BJ (cell line): Measurements from ENCODE around the gene CACNA1C. TPM values are rescaled to one million over a fixed set of nuclear protein-coding genes. Genes with fewer than 3 reads are reported as not detected.

Source experiments
- CTCF ChIA-PET: fragments of 350-600 bp; formaldehyde crosslinking; extraction: SDS; loops from one replicate; lab custom pipeline; 2021; ENCODE audit warnings: antibody characterized with exemption, inconsistent platforms; lab: Yijun Ruan, JAX
- POLR2A ChIA-PET: fragments of 300-600 bp; sonication (Branson Sonifier 250); formaldehyde crosslinking; extraction: SDS; loops from one replicate; lab custom pipeline; 2021; ENCODE audit warnings: antibody characterized with exemption; lab: Charles Lee
- DNase-seq: peaks from one replicate; pipeline ENCODE4 v3.0.0-alpha.2; 2011; ENCODE audit warnings: low read depth
- H3K27me3 ChIP-seq: 2 replicates; pipeline ENCODE4 v1.6.0; 2011; ENCODE audit warnings: low read length; ENCODE audit not compliant: control insufficient read depth, insufficient read depth
- H3K36me3 ChIP-seq: 2 replicates; pipeline ENCODE4 v1.5.1; 2011; ENCODE audit warnings: low read length; ENCODE audit not compliant: control insufficient read depth, insufficient read depth
- H3K4me3 ChIP-seq: 2 replicates; pipeline ENCODE4 v1.5.1; 2011; ENCODE audit warnings: low read depth, mild to moderate bottlenecking, control low read depth, low read length
- polyA plus RNA-seq: library from polyadenylated mRNA; depleted of rRNA; stranded (reverse); fragments of >200 nt; gene quantifications from 2 replicates; pipeline ENCODE4 v1.2.3, GENCODE V29; 2011
- TF ChIP-seq, protein P1 (sequence below): IDR thresholded peaks from 2 replicates; pipeline ENCODE4 v1.5.1; 2011; ENCODE audit warnings: low read depth, mild to moderate bottlenecking, control low read depth, inconsistent platforms, low read length, moderate library complexity; ENCODE audit not compliant: insufficient read depth

The CACNA1C gene
- polyA plus RNA-seq, 1 experiment: 14.7 TPM

DNA sequence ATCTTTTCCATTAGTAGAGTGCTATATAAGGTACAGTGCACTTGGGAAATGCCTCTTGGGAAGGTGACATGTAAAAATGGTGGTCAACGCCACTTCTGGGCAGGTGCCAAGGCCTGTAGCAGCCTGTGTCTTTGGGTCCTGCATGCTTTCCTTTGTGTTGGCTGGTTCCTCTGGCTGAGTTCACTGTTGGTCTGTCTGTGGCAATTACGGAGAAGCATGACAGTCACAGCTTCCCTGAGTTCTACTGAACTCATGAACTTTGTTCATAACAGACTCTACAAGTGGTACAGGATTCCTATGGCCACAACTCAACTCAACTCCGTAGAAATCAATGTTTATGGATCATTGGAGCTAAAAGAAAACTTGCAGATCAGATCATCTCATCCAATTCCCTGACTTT, 98.0 kb downstream of the CACNA1C start:
- ChIA-PET CTCF (interaction anchor here (0.6 to 1.6 kb wide), 2 partner anchors 11 to 65 kb away, joined by 4 read pairs; no protein-coding TSS in a partner anchor), POLR2A (no interaction called here)

DNA sequence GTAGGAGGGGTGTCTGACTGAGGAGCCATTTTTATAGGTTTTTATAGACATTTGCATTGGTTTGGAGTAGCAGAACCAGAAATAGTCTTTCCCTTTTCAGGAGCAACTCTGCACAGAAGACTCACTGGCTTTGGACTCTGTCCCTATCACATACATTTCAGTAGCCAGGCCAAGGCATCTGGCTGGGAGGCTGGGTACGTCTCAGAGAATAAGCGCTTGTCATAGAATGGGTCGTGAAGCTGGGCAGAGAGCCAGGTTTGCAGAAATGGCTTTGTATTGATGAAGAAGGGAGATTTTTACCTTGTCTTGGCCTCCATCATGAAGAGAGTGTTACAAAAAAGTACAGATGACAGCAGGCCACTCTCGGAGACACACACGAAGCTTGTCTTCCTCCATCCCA, 98.6 kb downstream of the CACNA1C start:
- TF ChIP-seq, protein P1, sequence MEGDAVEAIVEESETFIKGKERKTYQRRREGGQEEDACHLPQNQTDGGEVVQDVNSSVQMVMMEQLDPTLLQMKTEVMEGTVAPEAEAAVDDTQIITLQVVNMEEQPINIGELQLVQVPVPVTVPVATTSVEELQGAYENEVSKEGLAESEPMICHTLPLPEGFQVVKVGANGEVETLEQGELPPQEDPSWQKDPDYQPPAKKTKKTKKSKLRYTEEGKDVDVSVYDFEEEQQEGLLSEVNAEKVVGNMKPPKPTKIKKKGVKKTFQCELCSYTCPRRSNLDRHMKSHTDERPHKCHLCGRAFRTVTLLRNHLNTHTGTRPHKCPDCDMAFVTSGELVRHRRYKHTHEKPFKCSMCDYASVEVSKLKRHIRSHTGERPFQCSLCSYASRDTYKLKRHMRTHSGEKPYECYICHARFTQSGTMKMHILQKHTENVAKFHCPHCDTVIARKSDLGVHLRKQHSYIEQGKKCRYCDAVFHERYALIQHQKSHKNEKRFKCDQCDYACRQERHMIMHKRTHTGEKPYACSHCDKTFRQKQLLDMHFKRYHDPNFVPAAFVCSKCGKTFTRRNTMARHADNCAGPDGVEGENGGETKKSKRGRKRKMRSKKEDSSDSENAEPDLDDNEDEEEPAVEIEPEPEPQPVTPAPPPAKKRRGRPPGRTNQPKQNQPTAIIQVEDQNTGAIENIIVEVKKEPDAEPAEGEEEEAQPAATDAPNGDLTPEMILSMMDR: no peak
- no peak for DNase-seq
- POLR2A ChIA-PET: no interaction called here
- Histone ChIP-seq H3K27me3 (no peaks in the 10 kb centered on the region), H3K4me3 (no peak overlapping the region), H3K36me3 (no peaks in the 10 kb centered on the region; the same call in 1 of the 2 replicates)
- CTCF ChIA-PET: interaction anchor here (0.8 to 1.6 kb wide), 2 partner anchors 11 to 93 kb away, joined by 3 to 4 read pairs; no protein-coding TSS in a partner anchor

More for the DNA sequence above, 98.0 kb downstream of the CACNA1C start:
- no peaks in the 10 kb centered on the region; the same call in 1 of the 2 replicates for H3K36me3 ChIP-seq
- DNase-seq: no peak
- H3K27me3 ChIP-seq: no peaks in the 10 kb centered on the region
- H3K4me3 ChIP-seq: no peak overlapping the region
- TF ChIP-seq, protein P1: no peak

- CTCF ChIA-PET: interaction anchor here (0.8 kb wide), 1 partner anchor 94 kb away, joined by 3 read pairs; no protein-coding TSS in a partner anchor
- POLR2A ChIA-PET: no interaction called here
- H3K27me3 ChIP-seq: no peaks in the 10 kb centered on the region
- no peak overlapping the region for H3K4me3 ChIP-seq
- DNase-seq: no peak
- no peaks in the 10 kb centered on the region; the same call in 1 of the 2 replicates for H3K36me3 ChIP-seq
- TF ChIP-seq, protein P1: no peak
Observed at GRCh38 chr12:2152134-2152533, 99.3 kb downstream of the CACNA1C start.

DNA sequence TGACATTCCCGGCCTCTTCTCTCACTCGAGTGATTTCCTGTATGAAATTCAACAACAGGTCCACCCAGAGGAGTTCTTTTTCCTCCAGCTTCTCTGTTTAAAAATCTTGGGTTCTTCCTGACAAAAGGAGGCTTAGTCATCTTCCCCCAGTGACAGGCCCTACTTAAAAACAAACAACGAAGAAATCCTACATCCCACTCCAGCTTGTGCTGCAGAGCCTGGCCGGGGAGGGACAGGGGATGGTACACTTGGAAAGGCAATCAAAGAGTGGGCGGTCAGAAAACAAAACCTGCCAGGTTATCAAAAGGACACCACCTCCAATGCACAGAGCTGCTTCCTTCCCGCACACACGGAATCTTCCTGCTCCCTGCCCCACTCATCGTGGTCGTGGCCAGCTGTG, 101.3 kb downstream of the CACNA1C start:
- POLR2A ChIA-PET: no interaction called here
- H3K27me3 ChIP-seq: no peaks in the 10 kb centered on the region
- no peak overlapping the region for H3K4me3 ChIP-seq
- H3K36me3 ChIP-seq: no peaks in the 10 kb centered on the region; the same call in 1 of the 2 replicates
- no peak for DNase-seq
- CTCF ChIA-PET: no interaction called here
- TF ChIP-seq, protein P1: no peak

DNA sequence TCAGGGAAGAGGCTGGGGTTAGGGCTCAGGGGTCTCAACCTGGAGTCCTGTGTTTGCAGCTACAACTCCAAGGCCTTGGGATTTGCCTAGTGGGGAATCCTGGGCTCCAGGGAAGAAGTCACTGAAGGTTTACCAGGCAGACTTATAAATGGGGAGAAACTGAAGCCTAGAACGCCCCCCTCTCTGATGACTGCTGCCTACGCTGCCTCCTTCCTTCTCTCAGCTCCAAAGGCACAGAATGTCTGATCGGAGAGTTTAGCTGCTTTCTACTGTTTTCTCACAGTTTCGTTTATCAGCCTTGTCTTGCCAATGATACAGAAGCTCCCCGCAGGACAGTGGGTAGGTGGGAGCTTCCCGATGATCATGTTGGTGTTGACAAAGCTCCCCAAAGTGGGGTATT, 101.7 kb downstream of the CACNA1C start:
- H3K4me3 ChIP-seq: no peak overlapping the region
- H3K27me3 ChIP-seq: no peaks in the 10 kb centered on the region
- POLR2A ChIA-PET: interaction anchor here (0.6 kb wide), 1 partner anchor 1616 kb away, joined by 4 read pairs; no protein-coding TSS in a partner anchor
- CTCF ChIA-PET: no interaction called here
- no peaks in the 10 kb centered on the region; the same call in 1 of the 2 replicates for H3K36me3 ChIP-seq
- no peak for DNase-seq
- TF ChIP-seq, protein P1: no peak
